Activated CD8-positive, alpha-beta memory T cell treated with anti-CD3 and anti-CD28 coated beads for 4 hours (primary cell): ENCODE measurements around the gene PROSER1.
"Not testable (repeated sequence)": the region's sequence is repeated elsewhere in the genome, so short reads cannot be mapped to it uniquely, and the experiment has no call there.

Experiments
- DNase-seq, 2 donors: peaks; one replicate each; pipeline ENCODE4 v3.0.0-alpha.2; 2020; ENCODE audit warnings: low read depth in 2 of 2

The PROSER1 gene

GRCh38 chr13:39025433-39025839 is 12.5 kb downstream of the PROSER1 start:
- no peak for DNase-seq

GRCh38 chr13:39023761-39024160 is 14.1 kb downstream of the PROSER1 start:
- no peak for DNase-seq

DNA sequence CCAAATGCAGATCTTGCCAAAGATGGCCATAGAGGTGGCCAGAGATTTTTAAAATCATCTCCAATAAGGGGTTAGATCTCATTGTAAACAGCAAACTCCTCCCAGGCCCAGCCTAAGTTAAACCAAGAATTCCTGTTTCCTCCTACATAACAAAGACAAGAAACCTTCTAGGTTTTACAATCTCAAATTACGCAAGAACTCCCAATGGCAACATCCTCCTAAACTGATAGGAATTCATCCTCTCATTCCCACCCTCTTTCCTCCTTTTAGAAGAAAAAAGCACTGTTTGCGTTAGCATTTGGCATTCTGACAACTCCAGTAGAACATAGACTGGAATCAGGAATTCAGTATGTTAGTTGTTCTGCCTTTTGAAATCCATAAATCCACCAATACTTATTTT is 14.6 kb downstream of the PROSER1 start:
- DNase-seq: no peak

DNA sequence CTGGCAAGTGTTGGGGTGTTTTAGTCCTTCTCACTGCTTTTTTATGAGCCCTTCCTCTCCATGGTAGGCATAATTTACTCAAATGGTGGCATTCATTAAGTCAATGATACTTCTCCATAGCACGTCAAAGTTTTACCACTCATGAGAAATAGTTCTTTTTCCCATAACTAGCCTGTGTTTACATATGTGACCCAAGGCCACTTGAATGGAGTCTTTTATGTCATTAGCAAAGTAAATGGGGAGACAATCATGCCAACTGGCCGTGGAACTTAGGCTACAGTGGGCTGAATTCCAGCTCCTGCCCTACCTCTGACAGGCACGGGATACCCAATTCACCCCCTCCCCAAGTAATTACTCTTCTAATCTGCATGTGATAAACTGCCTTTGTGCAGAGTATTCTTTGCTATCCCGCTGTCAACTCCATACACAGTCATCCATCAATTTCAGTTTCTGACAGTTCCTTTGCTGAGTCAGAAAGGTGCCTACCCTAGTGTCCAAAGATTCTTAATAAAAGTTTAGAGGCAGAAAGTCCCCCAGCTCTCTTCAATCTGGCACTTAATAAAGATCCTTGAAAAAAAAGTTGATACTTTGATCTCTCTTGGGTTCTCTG is 16.9 kb downstream of the PROSER1 start:
- no peak for DNase-seq

- DNase-seq: no peak
Observed at GRCh38 chr13:39016787-39017186, 21.1 kb downstream of the PROSER1 start.

DNA sequence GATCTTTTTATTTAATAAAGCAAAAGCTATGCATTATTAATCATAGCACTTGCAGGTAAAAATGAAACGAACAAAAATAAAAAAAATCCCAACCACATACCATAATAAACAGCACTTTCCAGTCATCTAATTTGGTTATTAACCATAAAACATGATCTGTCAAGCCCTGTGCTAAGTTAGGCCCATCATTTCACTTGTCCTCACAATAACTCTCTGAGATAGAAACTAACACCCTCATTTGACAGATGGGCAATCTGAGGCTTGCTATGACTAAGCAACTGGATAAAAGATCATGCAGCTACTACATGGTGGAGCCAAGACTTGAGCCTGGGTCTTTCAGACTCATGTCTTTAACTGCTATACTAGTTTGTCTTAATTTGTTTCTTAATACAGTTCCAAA is 21.8 kb downstream of the PROSER1 start:
- no peak for DNase-seq

GRCh38 chr13:39013462-39013861 is 24.4 kb downstream of the PROSER1 start:
- DNase-seq: no peak

- no peak for DNase-seq
Observed at GRCh38 chr13:39012608-39013007, 25.3 kb downstream of the PROSER1 start.

DNA sequence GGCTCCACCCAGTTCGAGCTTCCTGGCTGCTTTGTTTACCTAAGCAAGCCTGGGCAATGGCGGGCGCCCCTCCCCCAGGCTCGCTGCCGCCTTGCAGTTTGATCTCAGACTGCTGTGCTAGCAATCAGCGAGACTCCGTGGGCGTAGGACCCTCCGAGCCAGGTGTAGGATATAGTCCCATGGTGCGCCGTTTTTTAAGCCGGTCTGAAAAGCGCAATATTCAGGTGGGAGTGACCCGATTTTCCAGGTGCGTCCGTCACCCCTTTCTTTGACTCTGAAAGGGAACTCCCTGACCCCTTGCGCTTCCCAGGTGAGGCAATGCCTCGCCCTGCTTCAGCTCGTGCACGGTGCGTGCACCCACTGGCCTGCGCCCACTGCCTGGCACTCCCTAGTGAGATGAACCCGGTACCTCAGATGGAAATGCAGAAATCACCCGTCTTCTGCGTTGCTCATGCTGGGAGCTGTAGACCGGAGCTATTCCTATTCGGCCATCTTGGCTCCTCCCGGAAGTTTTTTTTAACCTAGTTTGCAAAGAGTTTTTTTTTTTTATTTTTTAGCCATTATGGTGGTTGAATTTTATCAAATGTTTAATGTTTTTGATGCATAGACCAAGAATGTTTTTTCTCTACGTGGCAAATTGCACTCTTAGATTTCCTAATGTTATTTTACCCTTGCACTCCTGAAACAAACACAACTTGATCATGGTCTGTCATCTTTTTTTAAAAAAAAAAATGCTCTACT is 31.3 kb downstream of the PROSER1 start:
- not testable (repeated sequence) for DNase-seq

DNA sequence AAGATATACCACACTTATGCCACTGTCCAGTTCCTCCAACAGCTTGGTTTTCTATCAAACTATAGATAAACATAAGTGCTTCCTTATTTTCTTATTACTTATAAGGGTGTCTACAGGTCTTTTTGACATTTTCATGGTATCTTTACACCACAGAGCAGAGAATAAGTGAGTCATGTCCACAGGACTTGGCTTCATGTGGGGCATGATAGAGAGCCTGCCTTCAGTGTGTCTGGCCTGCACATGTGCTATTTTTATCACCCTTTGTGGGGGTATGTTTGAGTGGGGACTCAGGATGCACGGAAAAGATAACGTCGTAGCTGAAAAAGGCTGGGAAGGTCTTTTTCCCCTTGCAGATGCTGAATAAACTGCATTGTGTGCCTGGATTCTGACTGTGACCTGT is 39.1 kb downstream of the PROSER1 start:
- DNase-seq: no peak

DNA sequence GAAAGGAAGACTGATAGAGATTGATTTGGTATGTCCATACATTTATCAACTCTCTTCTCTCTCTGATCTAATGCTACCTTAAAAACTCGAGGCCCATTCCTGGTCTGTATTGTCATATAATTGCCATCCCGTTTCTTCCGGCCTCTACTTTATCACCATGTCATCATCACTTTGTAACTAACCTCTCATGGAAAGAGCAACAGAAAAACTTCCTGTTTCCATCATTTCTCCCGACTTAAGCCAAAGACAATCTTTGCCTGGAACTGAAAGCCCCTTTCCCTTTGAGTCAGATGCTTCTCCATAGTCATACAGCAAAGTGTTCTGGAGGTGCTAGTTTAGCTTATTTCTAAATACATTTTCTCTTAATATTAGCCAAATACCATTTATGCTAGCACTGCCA is 44.5 kb downstream of the PROSER1 start:
- no peak for DNase-seq

DNA sequence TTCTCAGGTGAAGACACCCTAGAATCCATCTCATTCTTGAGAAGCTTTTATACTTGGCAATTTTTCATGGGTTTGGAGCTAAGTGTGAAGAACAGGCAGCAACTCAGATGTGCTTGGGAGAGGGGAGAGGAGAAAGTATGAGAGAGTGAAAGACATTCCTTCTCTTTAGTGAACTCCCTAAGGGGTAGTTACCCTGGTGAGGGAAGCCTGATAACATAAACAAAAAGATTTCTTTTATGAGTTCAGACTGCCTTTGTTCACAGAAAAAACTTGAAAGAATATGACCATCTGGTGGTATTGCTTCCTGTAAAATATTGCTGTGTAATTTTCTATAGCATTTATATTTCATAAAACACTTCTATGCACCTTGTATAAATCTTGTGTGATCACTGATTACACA is 47.2 kb downstream of the PROSER1 start, which contains the start of gene STOML3:
TSS of gene STOML3 (minus strand) at position 139 of the 400 bp plus-strand sequence. CDS start at position 29, 110 bp downstream.
- DNase-seq: no peak

GRCh38 chr13:38981096-38981495 is 56.8 kb downstream of the PROSER1 start:
- DNase-seq: no peak

DNA sequence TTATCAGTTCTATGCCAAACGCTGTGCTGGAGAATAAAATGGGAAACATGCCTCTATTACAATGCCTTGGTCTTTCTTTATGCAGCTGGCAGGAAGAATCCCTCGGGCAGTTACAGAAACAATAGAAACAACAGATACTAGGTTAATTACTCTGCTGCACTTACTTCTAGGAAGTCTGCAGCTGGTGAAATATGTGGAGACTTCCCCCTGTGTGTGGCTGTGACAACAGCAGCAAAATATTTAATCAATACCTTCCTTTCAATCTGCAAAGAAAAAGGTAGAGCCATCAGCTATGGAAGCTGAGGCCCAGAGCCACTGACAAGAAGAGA is 57.2 kb downstream of the PROSER1 start:
- no peak for DNase-seq

DNA sequence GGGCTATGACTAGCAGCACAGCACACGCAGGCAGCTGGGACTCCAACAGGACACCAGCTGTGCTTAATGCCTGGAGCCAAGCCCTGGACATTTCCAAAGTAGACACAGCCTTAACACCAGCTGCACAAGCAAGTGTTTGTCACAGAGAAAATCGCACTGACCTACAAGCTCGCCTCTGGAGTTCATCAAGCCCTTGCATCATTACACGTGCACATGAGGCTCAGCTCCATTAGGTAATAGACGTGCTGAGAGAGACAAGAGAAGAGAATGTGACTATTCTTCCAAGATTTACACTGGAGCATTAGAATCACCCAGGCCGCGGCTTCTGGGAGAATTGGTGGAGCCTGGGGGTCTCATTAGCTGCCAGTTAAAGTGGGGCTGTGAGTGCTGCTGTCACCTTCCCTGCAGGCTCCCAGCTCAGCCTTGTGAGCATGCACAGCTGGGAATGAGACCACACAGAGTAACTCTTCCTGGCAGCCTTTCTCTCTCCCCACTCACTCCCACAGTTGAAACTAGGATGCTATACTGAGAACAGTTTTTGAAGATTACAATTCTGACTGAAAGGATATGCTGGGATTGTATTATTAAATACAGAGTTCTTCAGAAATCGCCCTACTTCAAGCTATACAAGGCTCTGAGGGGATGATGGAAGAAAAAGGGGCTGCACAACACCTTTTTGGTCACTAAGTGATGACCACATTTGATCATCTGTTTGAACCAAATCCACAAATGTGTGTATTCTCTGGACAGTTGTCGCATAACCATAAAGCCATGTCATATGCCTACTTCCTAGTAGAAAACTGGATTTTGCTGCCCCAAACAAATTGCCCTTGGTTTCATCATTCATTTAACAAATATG is 57.8 kb downstream of the PROSER1 start:
- DNase-seq: no peak

- DNase-seq: no peak
Observed at GRCh38 chr13:38970380-38971051, 67.4 kb downstream of the PROSER1 start.

GRCh38 chr13:38969187-38969586 is 68.7 kb downstream of the PROSER1 start:
- DNase-seq: no peak

DNA sequence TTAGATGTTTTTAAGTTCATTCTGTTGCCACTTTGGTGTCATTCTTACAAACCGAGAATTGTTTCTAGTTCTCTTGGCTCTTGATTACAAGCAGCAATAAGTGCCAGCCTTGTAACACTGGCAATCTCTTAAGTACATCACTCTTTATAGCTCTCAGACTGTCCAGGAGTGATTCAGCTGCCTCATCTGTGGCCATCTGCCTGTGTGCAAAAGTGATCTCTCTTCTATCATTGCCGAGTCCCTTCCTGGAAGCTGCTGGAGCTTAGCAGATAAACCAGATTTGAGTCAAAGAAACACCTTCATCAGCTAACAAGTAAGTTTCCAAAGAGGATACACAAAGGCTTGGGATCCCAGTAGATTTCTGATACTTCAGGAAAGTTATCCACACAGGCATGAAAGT is 70.4 kb downstream of the PROSER1 start:
- DNase-seq: no peak

GRCh38 chr13:38965281-38965680 is 72.6 kb downstream of the PROSER1 start:
- DNase-seq: no peak

DNA sequence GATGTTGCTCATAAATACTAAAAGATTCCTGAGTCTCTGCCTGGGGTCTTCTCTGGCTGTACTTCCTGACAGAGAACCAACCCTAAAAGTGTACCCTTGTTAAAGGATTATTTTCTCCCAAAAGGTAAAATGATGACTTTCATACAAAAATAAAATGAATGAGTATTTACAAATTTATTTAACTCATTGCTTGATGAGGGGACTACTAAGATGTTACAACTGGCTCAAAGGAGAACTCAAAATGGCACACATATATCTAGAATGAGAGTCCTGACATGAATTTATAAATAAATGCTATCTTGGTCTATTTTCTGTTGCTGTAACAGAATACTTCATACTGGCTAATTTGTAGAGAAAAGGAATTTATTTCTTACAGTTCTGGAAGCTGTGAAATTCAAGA is 77.7 kb downstream of the PROSER1 start:
- no peak for DNase-seq
